ENCODE results near the gene OSBPL7.

DNA sequence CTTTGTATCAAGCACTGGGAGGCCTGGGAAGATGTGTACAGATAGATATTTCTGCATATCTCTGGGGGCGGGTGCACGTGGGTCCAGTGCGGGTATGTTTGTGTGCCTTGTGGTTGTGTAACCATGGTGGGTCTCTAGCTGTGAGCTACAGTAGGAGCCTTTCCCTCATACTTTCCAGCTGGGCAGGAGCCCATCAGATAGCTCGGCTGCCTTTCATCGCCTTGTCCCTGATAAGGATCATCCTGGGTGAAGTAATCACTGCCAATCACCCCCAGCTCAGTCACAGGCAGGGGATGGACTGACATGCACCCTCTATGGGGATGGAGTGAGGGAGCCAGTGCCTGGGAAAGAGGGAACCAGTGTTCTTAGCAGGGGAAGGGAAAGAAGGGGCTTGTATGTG lies 22.6 kb upstream of the OSBPL7 start:
- no peak for TF ChIP-seq POLR2A (IDR thresholded peaks at IDR 0.05)
- TF ChIP-seq, protein P1, sequence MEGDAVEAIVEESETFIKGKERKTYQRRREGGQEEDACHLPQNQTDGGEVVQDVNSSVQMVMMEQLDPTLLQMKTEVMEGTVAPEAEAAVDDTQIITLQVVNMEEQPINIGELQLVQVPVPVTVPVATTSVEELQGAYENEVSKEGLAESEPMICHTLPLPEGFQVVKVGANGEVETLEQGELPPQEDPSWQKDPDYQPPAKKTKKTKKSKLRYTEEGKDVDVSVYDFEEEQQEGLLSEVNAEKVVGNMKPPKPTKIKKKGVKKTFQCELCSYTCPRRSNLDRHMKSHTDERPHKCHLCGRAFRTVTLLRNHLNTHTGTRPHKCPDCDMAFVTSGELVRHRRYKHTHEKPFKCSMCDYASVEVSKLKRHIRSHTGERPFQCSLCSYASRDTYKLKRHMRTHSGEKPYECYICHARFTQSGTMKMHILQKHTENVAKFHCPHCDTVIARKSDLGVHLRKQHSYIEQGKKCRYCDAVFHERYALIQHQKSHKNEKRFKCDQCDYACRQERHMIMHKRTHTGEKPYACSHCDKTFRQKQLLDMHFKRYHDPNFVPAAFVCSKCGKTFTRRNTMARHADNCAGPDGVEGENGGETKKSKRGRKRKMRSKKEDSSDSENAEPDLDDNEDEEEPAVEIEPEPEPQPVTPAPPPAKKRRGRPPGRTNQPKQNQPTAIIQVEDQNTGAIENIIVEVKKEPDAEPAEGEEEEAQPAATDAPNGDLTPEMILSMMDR (IDR thresholded peaks at IDR 0.05): no peak

Data from body of pancreas (tissue), 4 donors.